DMS153 (cell line): ENCODE data around the gene KRT82.
"Not testable (repeated sequence)": the region's sequence is repeated elsewhere in the genome, so short reads cannot be mapped to it uniquely, and the experiment has no call there.

ENCODE experiments used
- DNase-seq: peaks from one replicate; lab custom pipeline; 2025; lab: John Stamatoyannopoulos, UW

The KRT82 gene

GRCh38 chr12:52410589-52411248 is 4.6 kb upstream of the KRT82 start:
- not testable (repeated sequence) for DNase-seq

- no peak for DNase-seq
Observed at GRCh38 chr12:52407918-52408317, 1.8 kb upstream of the KRT82 start.

- DNase-seq, result no peak
Observed at GRCh38 chr12:52404951-52405350, 1.2 kb downstream of the KRT82 start.

- no peak for DNase-seq
Observed at GRCh38 chr12:52403561-52403960, 2.6 kb downstream of the KRT82 start.

- no peak for DNase-seq
Observed at GRCh38 chr12:52402873-52403540, 3.1 kb downstream of the KRT82 start.

- no peak for DNase-seq
Observed at GRCh38 chr12:52402377-52402776, 3.8 kb downstream of the KRT82 start.

GRCh38 chr12:52401926-52402325 is 4.2 kb downstream of the KRT82 start:
- DNase-seq, result no peak

GRCh38 chr12:52401526-52401925 is 4.6 kb downstream of the KRT82 start:
- no peak for DNase-seq

- no peak for DNase-seq
Observed at GRCh38 chr12:52400906-52401305, 5.2 kb downstream of the KRT82 start.

GRCh38 chr12:52399756-52400155 is 6.4 kb downstream of the KRT82 start:
- no peak for DNase-seq

- no peak for DNase-seq
Observed at GRCh38 chr12:52398176-52398575, 8.0 kb downstream of the KRT82 start.

- no peak for DNase-seq
Observed at GRCh38 chr12:52396656-52397055, 9.5 kb downstream of the KRT82 start.

GRCh38 chr12:52395761-52396434 is 10.2 kb downstream of the KRT82 start:
- peak; percentile 25 for DNase-seq

GRCh38 chr12:52394836-52395405 is 11.2 kb downstream of the KRT82 start:
- no peak for DNase-seq

- DNase-seq, result no peak
Observed at GRCh38 chr12:52392465-52393007, 13.6 kb downstream of the KRT82 start.

- peak; percentile 91 for DNase-seq
Observed at GRCh38 chr12:52391618-52392002, 14.5 kb downstream of the KRT82 start.

GRCh38 chr12:52390739-52391617 is 15.2 kb downstream of the KRT82 start:
- no peak for DNase-seq

- no peak for DNase-seq
Observed at GRCh38 chr12:52389313-52390207, 16.6 kb downstream of the KRT82 start.

- DNase-seq, result no peak
Observed at GRCh38 chr12:52387859-52388258, 18.3 kb downstream of the KRT82 start.

GRCh38 chr12:52385226-52385702 is 20.9 kb downstream of the KRT82 start, which contains the start of gene KRT84:
TSS of gene KRT84 (minus strand) at chr12:52385652. CDS start at chr12:52385585, 67 bp downstream.
- no peak for DNase-seq
